Muscle of leg (tissue), 11 donors: ENCODE data around the gene GLI2. TPM values are rescaled to one million over a fixed set of nuclear protein-coding genes. Genes with fewer than 3 reads are reported as not detected.
A peak's percentile ranks its signal among the peaks of the same experiment; 100 is the strongest.

Experiments used
- DNase-seq: peaks from one replicate; pipeline ENCODE4 v3.0.0; 2013
- H3K27ac ChIP-seq: one replicate; pipeline ENCODE4 v1.5.1; 2013; ENCODE audit warnings: mild to moderate bottlenecking, low read length, control low read depth
- H3K27me3 ChIP-seq: one replicate; pipeline ENCODE4 v1.6.1; 2013; ENCODE audit warnings: low read length; ENCODE audit not compliant: control insufficient read depth, insufficient read depth
- H3K36me3 ChIP-seq: one replicate; pipeline ENCODE4 v1.6.1; 2013; ENCODE audit warnings: low read length; ENCODE audit not compliant: control insufficient read depth, insufficient read depth
- H3K4me1 ChIP-seq: one replicate; pipeline ENCODE4 v1.6.1; 2013; ENCODE audit warnings: low read length; ENCODE audit not compliant: control insufficient read depth, insufficient read depth
- H3K4me3 ChIP-seq: one replicate; pipeline ENCODE4 v1.5.1; 2013; ENCODE audit warnings: low read length, control low read depth
- H3K9me3 ChIP-seq: replicated peaks from 2 replicates; pipeline ENCODE4 v1.6.1; 2013; ENCODE audit warnings: low read depth, low read length; ENCODE audit not compliant: control insufficient read depth
- WGBS: methylation state at CpG from one replicate; pipeline ENCODE4 v1.1.5; 2013; ENCODE audit warnings: missing lambda C conversion rate; ENCODE audit not compliant: insufficient coverage; 5-methylcytosine and 5-hydroxymethylcytosine counted together
- polyA plus RNA-seq, 8 donors: library from polyadenylated mRNA; unstranded; fragments of 120-200 nt; gene quantifications; one replicate each; pipeline versions ENCODE4 v1.2.1 to v1.2.3, GENCODE V29; 2013; ENCODE audit warnings: inconsistent platforms in 1 of 8, low replicate concordance in 1 of 8; ENCODE audit not compliant: insufficient read length in 8 of 8, insufficient read depth in 1 of 8
- total RNA-seq: library from RNA; stranded (reverse); fragments of 120-200 nt; gene quantifications from one replicate; pipeline ENCODE4 v1.2.4, GENCODE V29; 2013

GLI2 gene
- total and polyA plus RNA-seq, 9 donors, result 6.1 to 18.6 (median 11.8) TPM

GRCh38 chr2:120751553-120751952, 15.9 kb downstream of the GLI2 start:
- Histone ChIP-seq H3K4me3 (no peak overlapping the region), H3K9me3 (no peaks in the 10 kb centered on the region), H3K4me1 (peaks cover 14% of the 10 kb centered on the region), H3K27ac (no peak overlapping the region), H3K36me3 (no peaks in the 10 kb centered on the region), H3K27me3 (no peaks in the 10 kb centered on the region)
- WGBS, result no CpG with 5 or more reads among the region's 1 CpG
- no peak for DNase-seq

DNA sequence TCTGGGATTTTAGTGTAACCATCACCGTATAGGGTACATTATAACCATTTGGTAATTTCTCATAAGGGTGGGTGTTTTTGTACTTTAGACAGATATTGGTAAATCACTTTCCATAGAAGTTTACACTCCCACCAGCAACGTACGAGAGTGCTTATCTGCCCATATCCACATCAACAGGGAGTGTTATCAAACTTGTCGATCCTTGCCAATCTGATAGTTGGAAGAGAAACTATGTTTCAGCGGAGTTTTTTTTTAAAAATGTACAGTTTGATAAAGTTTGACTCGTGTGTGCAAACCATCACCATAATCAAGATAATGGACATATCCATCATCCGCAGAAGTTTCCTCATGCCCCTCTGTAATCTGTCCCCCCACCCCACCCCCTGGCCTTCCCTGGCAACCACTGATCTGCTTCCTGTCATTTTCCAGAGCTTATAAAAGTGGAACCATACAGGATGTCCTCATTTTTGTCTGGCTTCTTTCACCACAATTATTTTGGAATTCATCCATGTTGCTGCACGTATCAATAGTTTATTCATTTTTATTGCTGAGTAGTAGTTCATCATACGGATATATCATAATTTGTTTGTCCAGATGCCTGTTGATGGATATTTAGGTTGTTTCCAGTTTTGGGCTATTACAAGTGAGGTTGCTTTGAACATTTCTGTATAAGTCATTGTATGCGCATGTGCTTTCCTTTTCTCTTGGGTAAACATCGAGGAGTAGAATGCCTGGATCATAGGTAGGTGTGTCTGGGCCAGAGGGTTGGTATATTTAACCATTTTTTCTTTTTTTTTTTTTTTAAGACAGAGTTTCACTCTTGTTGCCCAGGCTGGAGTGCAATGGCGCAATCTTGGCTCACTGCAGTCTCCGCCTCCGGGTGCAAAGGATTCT, 18.6 kb downstream of the GLI2 start:
- peaks cover 28% of the 10 kb centered on the region for H3K4me1 ChIP-seq
- no peak for DNase-seq
- H3K4me3 ChIP-seq, result no peak overlapping the region
- WGBS, result 86% methylated on average over 2 of the region's 14 CpGs
- no peaks in the 10 kb centered on the region for H3K9me3 ChIP-seq
- no peaks in the 10 kb centered on the region for H3K36me3 ChIP-seq
- H3K27ac ChIP-seq, result no peak overlapping the region
- no peaks in the 10 kb centered on the region for H3K27me3 ChIP-seq

GRCh38 chr2:120758181-120759144, 22.8 kb downstream of the GLI2 start:
- Histone ChIP-seq H3K36me3 (no peaks in the 10 kb centered on the region), H3K4me3 (no peak overlapping the region), H3K27ac (peak overlapping the region; percentile 93), H3K9me3 (no peaks in the 10 kb centered on the region), H3K27me3 (no peaks in the 10 kb centered on the region), H3K4me1 (peaks cover 55% of the 10 kb centered on the region)
- WGBS, result 18% methylated on average over 11 of the region's 16 CpGs
- peak; percentile 98 for DNase-seq

DNA sequence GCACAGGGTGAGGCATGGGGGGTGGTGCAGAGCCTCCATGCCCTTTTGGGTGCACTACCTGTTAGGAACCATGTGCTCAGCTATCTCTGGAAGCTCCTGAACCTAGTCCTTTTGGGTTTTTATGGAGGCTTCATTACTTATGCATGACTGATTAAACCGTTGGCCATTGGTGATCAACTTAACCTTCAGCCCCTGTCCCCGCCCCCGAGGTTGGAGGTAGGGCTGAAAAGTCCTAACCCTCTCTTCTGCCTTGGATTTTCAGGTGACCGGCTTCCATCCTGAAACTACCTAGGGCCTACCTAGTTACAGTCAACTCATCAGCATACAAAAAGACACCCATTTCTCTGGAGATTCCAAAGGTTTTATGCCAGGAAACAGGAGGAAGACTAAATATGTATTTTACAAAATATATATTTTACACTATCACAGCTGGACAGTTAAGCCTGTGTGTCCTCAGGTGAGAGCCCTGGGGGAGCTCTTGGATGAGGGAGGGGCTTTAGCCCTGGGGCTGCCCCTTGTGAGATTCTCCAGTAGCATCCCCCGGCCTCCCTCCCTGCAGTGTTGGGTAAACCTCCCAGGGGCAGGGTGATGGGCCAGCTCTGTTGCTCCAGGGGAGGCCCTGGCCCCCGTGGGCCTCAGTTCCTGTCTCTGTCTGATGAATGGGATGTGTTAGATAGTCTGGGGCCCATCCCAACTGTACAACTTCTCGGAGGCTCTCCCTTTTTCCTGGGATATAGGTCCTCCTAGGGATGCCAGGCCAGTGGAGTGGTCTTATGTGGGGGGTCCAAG, 24.1 kb downstream of the GLI2 start:
- Histone ChIP-seq H3K27ac (peak overlapping the region; percentile 3), H3K27me3 (no peaks in the 10 kb centered on the region), H3K36me3 (no peaks in the 10 kb centered on the region), H3K9me3 (no peaks in the 10 kb centered on the region), H3K4me1 (peaks cover 68% of the 10 kb centered on the region), H3K4me3 (no peak overlapping the region)
- WGBS, result 20% methylated on average over 1 of the region's 7 CpGs
- DNase-seq, result no peak

DNA sequence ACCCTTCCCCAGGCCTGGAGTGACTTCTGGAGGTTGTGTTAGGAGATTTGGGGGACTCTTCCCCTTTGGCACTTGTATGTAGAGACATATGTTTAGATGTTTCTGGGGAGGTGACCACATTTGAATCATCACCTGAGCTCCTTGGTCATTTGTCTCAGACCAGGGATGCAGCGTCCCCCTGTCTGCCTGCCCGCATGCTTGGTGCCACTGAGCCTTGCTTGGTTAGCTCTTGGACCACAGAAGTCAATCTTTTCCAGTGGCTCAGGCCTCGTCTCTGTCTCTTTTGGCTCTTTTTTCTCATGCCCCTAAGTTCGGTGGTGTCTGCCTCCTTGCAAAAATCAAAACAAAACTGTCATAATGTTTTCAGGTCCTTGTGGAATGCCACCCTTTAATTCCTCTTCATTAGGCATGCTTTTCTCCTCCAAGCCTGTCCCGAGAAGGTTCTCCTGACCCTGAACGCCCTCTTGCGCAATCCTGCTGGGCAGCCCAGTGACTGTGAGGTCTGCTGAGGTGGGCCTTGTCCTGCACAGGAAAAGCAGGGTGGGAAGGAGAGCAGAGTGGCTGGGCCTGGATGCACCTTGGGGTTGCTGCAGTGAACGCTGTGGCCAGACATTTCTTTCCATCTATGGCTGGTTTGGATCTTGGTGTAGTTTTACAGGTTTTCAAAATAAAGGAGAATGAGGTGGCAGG, 24.9 kb downstream of the GLI2 start:
- DNase-seq, result no peak
- H3K27ac ChIP-seq, result no peak overlapping the region
- WGBS, result 83% methylated on average over 8 of the region's 8 CpGs

DNA sequence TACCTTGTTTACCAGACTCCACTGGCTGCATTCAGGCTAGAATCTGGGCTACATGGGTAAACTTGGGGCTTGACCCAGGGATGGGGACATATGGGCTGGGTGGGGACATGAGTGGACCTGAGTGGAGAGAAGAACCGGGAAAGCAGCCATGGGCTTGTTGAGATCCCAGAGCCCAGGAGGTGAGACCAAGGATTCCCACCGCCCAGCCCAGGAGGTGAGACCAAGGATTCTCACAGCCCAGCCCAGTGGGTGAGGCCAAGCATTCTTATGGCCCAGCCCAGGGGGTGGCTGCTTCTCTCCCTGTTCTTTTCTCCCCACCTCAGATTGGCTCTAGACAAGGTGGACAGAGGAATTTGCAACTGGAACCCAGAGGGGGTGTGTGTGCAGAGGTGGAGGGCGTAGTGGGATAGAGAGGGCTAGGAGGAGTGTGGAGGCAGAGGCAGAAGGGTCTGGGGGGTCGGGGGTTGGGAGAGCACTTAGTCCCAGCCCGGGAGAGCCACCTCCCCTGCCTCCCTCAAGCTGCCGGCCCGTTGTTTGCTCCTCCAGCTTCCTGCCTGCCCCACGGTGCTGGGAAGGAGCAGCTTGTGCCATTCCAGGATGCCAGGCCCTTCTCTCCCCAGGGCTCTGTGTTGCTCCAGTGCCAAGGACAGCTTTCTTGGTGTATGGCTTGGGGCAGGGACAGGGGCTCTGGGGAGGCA, 25.6 kb downstream of the GLI2 start:
- no peak for DNase-seq
- no peak overlapping the region for H3K4me3 ChIP-seq
- no peaks in the 10 kb centered on the region for H3K27me3 ChIP-seq
- H3K27ac ChIP-seq, result no peak overlapping the region
- 52% methylated on average over 6 of the region's 8 CpGs for WGBS
- H3K36me3 ChIP-seq, result no peaks in the 10 kb centered on the region
- no peaks in the 10 kb centered on the region for H3K9me3 ChIP-seq
- peaks cover 84% of the 10 kb centered on the region for H3K4me1 ChIP-seq

More for the DNA sequence above, 24.9 kb downstream of the GLI2 start:
- Histone ChIP-seq H3K9me3 (no peaks in the 10 kb centered on the region), H3K4me1 (peaks cover 77% of the 10 kb centered on the region), H3K4me3 (no peak overlapping the region), H3K27me3 (no peaks in the 10 kb centered on the region), H3K36me3 (no peaks in the 10 kb centered on the region)

- Histone ChIP-seq H3K4me1 (peaks cover 90% of the 10 kb centered on the region), H3K36me3 (no peaks in the 10 kb centered on the region), H3K4me3 (no peak overlapping the region), H3K27me3 (no peaks in the 10 kb centered on the region), H3K9me3 (no peaks in the 10 kb centered on the region), H3K27ac (no peak overlapping the region)
- no peak for DNase-seq
- 92% methylated on average over 5 of the region's 5 CpGs for WGBS
These were observed 26.2 kb downstream of the GLI2 start for GRCh38 chr2:120761911-120762310.

- no peak for DNase-seq
- no peaks in the 10 kb centered on the region for H3K27me3 ChIP-seq
- peaks cover 92% of the 10 kb centered on the region for H3K4me1 ChIP-seq
- no peaks in the 10 kb centered on the region for H3K36me3 ChIP-seq
- no peaks in the 10 kb centered on the region for H3K9me3 ChIP-seq
- H3K4me3 ChIP-seq, result no peak overlapping the region
- H3K27ac ChIP-seq, result no peak overlapping the region
- WGBS, result 84% methylated on average over 10 of the region's 15 CpGs
These were observed 26.8 kb downstream of the GLI2 start for GRCh38 chr2:120762341-120763061.
